ENCODE data around the gene GGT1.
"Not testable (repeated sequence)": the region's sequence is repeated elsewhere in the genome, so short reads cannot be mapped to it uniquely, and the experiment has no call there.

Gene GGT1

GRCh38 chr22:24644409-24644808, 41.4 kb downstream of the GGT1 start:
- DNase-seq: not testable (repeated sequence)

DNA sequence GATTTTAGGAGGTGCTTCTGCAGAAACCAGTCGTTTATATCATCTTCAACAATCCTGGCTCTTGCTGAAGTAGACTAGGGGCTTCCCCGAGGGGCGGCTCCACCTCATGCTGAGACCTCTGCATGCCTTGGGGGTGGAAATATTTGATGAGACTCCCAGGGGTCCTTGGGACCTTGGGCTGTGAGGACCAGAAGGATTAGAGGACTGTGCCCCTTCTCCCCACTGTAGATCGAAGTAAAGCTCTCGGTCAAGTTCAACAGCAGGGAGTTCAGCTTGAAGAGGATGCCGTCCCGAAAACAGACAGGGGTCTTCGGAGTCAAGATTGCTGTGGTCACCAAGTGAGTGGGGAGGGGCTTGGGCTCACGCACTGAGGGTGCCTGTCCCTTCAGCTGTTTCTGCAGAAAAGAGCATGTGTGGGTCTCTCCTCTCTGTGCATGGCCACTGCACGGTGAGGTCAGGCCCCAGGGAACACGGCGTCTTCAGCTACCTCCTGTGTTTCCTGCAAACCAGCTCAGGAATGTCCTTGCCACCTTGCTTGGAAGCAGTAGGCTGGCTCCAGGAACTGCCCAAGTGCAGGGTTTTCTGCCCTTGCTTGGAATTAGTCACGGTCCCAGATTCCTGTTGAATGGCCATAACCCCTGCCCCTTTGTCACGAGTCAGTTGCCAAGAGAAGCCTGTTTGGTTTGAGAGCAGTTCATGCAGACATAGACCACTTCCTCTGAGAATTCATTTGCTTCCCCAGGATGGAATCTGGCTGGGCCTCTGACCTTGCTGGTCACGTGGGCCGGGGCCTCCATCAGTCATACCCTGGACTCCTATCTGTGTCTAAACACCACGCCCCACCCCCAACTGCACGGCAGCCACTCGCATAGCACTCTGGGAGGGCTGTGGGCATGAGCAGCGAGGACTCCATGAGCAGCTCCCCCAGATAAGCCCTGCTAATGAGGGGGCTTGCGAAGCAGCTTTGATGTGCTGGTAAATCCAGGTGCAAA, 42.7 kb downstream of the GGT1 start:
- not testable (repeated sequence) for DNase-seq

DNA sequence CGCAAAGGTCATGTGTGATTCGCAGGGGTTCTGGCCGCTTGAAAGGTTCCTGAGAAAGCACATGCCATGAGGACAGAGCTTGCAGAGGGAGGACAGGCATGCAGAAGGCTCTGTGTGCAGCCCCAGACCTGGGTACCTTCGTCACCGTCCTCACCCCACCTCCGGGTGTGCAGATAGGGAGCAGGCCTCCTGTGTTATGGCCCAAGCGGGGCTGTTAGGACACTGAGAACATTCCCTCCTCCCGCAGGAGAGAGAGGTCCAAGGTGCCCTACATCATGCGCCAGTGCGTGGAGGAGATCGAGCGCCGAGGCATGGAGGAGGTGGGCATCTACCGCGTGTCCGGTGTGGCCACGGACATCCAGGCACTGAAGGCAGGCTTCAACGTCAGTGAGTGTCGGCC, 43.8 kb downstream of the GGT1 start:
- not testable (repeated sequence) for DNase-seq

DNA sequence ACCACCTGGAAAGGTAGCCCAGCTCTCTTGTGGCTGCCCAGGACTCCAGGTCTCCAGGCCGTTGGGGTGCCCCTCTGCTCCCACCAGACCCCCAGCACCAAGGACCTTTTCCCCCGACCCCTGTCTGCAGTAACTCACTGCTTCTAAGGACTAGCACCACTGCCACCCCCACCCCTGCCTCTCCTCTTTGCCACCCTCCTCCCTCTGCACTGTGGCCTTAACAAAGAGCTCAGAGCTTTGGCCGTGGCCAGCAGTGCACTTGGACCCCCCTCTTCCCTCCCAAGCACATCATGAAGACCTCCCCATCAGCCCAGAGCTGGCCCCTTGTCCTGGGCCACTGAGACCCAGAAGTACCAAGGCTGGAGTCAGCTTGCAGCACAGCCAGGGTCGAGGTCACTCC, 46.4 kb downstream of the GGT1 start:
- not testable (repeated sequence) for DNase-seq

GRCh38 chr22:24650884-24651283, 47.9 kb downstream of the GGT1 start:
- not testable (repeated sequence) for DNase-seq

GRCh38 chr22:24665395-24665794, 62.4 kb downstream of the GGT1 start:
- DNase-seq: not testable (repeated sequence)

- DNase-seq: not testable (repeated sequence)
Observed at GRCh38 chr22:24667904-24668303, 64.9 kb downstream of the GGT1 start.

GRCh38 chr22:24672532-24672931, 69.5 kb downstream of the GGT1 start:
- not testable (repeated sequence) for DNase-seq
